GM21360 (cell line): ENCODE data around the gene RASSF7.

Experiments used
- ATAC-seq: cut with Tn5 transposase; IDR thresholded peaks from one replicate; pipeline ENCODE4 v1.9.1; 2021; ENCODE audit warnings: mild to moderate bottlenecking, moderate library complexity; ENCODE audit not compliant: unreplicated experiment

Gene RASSF7

DNA sequence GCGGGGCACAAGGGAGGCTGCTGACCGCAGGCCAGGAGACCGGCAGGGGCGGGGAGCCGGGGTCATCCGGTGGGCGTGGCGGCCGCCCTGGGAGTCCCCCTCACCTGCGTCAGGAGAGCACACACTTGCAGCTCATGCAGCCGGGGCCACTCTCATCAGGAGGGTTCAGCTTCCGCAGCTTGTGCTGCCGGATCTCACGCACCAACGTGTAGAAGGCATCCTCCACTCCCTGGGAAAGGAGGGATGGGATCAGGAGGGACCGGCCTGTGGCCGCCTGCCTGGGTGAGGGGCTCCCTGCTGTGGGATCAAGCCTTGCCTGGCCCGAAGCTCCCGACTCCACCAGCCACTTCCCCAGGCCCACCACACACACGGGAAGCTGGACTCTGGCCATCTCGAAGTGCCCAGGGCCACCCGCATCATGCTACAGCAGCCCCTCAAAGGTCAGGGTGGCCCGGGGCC is 28.2 kb upstream of the RASSF7 start:
- ATAC-seq: no peak

GRCh38 chr11:532986-533585 is 27.7 kb upstream of the RASSF7 start:
- no peak for ATAC-seq

DNA sequence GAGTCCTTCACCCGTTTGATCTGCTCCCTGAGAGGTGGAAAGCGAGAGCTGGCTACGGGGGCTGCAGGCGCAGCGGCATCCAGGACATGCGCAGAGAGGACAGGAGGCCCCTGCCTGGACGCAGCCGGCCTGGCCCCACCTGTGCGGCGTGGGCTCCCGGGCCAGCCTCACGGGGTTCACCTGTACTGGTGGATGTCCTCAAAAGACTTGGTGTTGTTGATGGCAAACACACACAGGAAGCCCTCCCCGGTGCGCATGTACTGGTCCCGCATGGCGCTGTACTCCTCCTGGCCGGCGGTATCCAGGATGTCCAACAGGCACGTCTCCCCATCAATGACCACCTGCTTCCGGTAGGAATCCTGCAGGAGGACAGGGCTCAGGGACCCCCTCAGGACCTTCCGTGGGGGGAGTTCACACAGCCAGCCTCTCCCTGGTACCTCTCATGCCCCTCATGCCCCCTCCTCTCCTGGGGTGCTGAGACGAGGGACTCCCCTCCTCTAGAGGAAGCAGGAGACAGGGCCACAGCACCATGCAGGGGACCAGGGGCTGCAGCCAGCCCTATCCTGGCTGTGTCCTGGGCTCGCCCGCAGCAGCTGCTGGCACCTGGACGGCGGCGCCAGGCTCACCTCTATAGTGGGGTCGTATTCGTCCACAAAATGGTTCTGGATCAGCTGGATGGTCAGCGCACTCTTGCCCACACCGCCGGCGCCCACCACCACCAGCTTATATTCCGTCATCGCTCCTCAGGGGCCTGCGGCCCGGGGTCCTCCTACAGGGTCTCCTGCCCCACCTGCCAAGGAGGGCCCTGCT is 27.0 kb upstream of the RASSF7 start:
- no peak for ATAC-seq

- peak; percentile 0 for ATAC-seq
Measured at GRCh38 chr11:534396-535209, 26.2 kb upstream of the RASSF7 start.

DNA sequence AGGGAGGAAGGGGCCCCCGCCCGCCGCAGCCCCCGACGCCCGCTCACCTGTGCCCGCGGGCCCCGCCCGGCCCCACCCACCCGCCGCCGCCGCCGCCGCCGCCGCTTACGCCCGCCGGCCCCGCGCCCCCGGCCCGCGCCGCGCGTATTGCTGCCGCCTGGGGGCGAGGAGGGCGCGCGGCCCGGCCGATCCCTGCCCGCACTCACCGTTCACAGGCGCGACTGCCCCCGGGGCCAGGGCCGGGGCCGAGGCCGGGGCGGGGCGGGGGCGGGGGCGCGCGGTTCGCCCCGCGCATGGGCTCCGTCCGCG is 25.6 kb upstream of the RASSF7 start:
- no peak for ATAC-seq

DNA sequence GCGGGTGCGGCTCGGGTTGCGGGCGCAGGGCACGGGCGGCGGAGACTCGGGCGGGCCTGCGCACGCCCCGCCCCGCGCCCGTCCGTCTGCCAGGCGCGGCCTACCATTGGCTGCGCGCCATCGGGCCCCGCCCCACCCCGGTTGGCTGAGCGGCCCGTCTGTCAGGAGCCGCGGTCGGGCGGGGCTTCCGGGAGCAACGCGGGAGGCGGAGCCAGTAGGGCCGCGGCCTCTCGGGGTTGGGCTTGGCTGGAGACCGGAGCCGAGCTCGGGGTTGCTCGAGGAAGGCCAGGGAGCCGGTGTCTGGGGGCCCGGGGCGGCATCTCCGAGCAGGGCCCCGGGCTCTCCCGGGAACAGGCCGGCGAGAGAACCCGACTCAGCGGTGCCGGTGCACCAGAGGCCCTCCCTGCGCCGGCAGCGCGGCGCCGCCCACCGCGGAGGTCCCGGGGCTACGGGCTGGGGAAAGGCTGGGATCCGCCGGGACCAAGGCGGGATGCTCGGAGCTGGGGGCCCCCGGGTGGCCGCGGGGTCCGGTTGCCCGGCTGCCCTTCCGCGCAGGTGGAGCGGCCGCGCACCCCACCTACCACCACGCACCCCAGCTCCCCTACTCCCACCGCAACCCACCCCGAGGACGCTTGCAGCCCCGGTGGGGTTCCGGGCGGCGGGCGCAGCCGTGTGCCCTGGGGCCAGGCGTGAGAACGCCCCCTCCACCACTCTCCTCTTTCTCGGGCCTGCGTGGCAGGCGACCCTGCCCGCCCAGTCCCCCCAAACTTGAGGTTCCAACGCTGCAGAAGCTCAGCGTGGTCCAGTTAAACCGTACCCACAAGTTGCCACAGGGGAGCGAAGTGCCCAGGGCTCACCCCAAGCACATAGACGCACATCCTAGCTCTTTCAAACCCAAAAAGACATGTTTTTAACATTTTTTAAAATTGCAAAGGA is 25.0 kb upstream of the RASSF7 start, which contains the start of gene HRAS:
HRAS (minus strand) TSS at position 58 of the 936 bp plus-strand sequence.
- peak; percentile 57 for ATAC-seq

DNA sequence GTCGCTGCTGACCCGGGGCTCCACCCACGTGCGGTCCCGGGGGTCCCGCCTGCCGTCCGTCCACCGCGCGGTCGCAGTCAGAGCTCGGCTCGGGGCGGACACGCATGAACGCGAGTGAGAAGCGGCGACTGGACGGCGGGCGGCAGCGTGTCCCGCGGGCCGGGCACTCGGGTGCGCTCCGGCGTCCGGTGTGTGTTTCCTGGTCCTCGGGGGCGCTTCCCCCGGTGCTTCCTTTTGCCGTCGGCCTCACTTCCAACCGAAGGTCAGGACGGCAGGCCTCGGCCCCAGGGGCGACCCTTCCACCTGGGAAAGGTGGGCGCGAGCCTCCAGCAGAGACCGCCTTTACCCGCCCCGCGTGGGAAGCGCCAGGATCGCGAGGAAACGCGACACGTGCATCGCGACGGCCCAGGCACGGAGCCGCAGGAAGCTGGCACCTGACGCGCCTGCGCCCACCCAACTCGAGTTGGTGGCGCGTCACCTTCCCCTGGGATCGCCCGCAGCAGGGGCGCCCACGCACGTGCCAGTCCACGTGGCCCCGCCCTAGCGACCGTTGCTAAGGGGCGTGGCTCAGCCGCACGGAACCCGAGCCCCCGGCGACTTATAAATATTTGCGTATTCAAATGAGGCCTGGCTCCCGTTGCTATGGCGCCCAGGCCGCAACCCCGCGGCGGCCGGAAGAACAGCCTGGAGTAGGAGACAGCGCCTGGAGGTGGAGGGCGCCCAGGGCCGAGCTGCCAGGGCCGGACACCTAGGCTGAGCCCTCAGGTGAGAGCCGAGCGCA is 23.7 kb upstream of the RASSF7 start, which contains the start of gene LRRC56:
LRRC56 (plus strand) TSS at position 687 of the 781 bp plus-strand sequence. CDS start 3,158 bp downstream, outside the sequence.
- peak; percentile 39 for ATAC-seq

DNA sequence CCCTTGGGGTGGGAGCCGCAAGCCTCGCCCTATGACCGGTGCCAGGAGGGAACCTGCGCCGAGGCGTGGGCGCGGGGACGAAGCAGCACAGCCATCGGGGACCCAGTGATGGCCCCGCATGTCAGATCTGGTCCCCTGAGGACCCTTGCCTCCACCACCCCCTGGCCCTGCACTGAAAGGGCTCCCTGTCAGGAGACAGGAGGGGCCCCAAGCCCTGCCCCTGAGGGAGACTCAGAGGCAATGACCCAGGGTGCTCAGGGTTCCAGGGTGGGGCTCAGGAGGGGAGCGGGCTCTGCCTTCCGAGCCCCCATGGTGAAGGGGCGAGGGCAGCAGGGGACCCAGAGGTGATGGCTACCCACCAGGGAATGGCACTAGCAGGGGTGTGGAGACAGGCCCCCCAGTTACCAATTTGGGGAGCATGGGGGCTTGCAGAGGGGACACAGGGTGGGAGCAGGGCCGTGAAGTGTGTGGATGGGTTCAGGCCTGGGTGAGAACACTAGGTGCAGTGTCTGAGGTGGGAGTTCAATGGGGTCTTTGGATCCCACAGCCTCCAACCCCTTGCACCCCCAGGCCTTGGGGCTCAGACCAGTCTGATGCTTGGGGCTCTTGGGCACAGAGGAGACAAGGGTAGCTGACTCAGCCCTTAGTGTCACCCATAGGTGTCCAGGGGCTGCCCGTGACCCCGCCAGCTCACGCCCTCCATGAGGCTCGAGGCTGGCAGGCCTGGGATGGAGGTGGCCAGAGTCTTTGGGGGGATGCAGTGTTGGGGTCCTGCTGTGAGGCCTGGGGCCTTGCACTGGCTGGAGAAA is 22.9 kb upstream of the RASSF7 start:
- ATAC-seq: no peak

DNA sequence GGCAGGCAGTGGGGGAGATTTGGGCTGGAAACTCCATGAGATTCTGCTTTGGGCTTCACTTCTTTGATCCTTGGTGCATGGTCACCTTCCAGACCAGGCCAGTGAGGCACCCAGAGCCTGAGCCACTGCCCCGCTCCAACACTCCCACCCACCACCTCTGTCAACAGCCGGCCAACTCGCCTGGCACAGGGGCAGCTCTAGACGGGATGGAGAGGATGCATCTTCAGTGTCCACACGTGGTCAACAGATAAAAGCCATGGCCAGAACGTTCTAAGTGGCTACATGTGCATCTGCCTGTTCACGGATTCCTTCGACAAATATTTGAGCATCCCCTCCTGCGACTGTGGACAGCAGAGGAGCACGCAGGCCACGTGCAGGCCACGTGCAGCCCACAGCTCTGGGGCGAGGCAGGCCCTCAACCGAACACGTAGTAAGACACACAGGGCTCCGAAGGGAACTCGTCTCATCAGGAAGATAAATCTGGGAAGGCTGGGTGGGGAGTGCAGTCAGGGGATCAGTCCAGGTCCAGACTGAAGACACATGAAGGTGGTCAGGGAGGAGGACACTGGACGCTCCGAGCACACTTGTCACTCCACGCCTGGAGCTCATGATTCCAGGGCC is 22.2 kb upstream of the RASSF7 start:
- ATAC-seq: no peak

DNA sequence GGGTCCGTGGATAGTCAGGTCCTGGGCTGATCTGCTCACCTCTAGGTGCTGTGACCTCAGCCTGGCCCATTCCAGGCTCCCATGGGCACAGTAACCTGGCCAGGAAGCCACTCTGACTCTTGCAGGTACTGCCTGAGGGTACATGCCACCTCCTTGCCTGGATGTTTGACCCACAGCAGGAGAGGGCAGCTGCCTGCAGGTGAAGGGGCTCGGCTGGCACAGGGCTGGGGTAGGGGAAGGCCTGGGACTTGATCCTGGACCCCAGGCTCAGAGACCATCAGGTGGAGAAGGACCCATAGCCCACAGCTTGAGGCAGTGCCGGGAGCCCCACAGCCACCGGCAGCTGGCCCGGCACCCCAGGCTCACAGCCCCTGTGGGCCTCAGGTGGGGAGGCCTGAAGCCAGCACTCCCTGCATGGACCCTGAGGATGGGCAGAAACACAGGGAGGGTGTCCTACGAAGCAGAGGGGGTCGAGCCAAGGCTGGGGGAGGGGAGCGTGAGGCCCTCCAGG is 20.7 kb upstream of the RASSF7 start:
- no peak for ATAC-seq

- ATAC-seq: no peak
Measured at GRCh38 chr11:540583-541432, 20.0 kb upstream of the RASSF7 start.

DNA sequence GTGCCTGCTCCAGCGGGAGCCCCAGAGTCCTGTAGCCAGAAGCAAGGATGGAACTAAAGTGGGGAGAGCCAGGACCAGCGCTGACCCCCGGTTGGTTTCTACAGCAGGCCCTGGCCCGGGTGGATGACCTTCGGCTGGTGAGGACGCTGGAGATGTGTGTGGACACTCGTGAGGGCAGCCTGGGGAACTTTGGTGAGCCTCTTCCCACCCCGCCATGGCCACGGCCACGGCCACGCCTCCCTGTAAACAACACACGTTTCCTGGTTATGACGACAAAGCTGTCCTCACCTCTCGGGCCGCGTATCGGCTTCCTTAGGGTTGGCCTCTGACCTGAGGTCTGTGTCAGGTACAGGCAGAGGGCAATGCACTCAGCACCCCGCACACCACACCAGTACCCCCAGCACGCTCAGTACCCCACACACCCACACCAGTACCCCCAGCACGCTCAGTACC is 19.3 kb upstream of the RASSF7 start:
- no peak for ATAC-seq

DNA sequence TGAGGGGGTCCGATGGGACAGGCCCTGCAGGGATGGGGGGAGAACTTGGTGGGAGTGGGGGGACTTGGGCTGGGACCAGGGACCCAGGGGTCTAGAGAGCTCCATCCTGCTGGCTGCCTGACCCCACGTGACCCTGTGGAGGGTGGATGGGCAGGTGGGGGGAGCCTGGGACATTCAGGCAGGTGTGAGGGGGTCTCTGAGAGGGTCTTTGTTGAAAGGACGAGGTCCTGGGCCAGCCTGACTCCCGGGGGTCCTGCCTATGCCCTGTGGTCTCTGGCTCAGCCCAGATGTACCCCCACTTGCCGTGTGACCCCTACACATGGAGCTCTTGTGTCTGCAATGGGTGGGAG is 16.0 kb upstream of the RASSF7 start:
- no peak for ATAC-seq

DNA sequence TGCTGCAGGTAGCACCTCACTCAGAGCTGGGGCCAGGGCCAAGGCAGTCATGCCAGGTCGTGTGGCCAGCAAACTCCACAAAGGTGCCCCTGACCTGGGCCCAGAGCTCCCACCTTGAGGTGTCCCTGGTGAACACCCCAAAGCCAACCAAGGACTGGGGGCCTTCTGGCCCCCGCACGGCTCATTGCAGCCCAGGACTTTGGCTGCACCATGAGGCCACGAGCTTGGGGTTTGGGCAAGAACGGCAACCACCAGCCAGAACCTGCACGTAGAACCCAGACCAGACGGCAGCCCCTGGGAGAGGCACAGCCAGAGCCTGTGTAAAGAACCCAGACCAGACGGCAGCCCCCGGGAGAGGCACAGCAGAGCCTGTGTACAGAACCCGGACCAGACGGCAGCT is 15.6 kb upstream of the RASSF7 start:
- no peak for ATAC-seq

DNA sequence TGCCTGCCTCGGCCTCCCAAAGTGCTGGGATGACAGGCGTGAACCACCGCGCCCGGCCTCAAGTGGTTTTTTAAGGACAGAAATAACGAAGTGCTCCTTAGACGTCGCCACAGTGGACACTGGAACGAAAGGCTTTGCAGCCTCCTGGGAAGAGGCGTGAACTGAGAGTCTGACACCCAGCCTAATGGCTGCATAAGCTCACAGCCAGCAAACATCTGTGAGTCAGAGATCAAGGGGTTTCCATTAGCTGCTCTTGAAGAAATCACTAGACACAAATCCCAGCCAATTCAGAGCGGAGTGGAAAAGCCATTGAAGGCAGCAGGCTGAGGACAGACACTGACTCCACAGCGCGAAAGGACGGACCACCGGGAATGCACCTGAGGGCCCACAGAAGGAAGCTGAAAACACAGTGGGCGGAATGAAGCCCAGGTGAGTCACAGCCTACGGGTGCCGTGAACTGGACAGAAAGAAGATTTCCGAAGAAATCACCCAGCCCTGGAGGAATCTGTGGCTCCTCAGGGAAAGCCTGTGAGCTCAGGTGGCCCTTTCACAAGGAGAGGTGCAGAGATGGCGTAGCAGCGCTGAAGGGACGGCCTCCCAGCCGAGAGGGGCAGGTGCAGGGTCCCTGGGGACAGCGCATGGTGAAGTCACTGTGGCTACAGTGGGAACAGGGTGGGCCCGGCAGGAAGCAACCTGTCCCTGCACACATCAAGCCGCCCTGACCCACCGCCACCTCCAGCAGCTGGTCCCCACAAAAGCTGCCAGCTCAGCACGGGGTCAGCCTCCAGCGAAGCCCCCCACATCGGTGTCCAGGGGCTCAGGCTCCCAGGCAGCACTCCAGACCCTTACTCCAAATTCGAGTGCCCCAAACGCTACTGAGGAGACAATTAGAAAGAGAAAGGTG is 11.8 kb upstream of the RASSF7 start:
- ATAC-seq: no peak

DNA sequence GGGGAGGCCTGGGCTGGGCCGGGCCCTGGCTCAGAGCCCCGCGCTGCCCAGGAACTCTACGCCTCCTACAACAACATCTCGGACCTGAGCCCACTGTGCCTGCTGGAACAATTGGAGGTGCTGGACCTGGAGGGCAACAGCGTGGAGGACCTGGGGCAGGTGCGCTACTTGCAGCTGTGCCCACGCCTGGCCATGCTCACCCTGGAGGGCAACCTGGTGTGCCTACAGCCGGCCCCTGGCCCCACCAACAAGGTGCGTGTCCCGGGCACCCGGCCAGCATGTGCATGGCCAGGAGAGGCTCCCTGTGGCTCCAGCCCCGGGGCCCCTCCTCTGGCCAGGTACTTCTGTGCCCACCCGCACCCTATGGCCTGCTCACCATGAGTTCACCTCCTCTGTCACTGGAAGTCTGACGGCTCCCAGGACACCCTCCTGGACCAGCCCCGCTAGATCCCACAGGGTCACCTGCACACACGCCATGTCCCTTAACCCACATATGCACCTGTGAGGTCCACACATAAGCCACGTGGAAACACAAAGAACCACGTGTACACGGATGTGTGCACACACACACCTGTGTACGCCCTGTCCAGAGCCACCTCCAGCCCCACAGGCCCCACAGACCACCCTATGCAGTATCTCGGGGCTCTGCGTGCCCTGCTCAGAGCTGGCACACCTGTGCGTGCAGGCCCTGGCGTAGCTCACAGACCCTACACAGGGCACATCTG is 10.6 kb upstream of the RASSF7 start:
- ATAC-seq: no peak
